WI38 (cell line): ENCODE results near the gene STXBP5.

Source experiments
- H3K4me3 ChIP-seq: 2 replicates; pipeline ENCODE4 v1.5.1; 2011; ENCODE audit warnings: low read depth, mild to moderate bottlenecking, control low read depth, low read length
- TF ChIP-seq, protein P1 (sequence below): IDR thresholded peaks from 2 replicates; pipeline ENCODE4 v1.5.1; 2012; ENCODE audit warnings: low read depth, mild to moderate bottlenecking, control low read depth, low read length

STXBP5 gene

DNA sequence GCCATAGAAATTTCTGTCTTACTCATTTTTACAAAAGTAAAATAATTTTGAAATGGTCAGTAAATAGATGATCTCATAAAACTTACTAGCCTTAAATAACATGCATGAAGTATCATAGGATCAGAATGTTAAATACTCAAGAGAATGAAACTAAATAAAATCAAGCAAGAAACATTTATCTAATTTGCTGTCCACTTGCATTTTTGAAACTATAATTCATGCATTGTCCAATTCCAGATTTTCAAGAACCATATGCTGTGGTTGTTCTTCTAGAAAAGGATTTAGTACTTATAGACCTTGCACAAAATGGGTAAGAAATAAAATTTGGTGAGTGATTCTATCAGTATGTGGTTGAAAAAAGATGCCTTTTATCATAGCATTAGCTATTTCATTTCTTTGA is 107.0 kb downstream of the STXBP5 start:
- H3K4me3 ChIP-seq = no peak overlapping the region
- TF ChIP-seq, protein P1, sequence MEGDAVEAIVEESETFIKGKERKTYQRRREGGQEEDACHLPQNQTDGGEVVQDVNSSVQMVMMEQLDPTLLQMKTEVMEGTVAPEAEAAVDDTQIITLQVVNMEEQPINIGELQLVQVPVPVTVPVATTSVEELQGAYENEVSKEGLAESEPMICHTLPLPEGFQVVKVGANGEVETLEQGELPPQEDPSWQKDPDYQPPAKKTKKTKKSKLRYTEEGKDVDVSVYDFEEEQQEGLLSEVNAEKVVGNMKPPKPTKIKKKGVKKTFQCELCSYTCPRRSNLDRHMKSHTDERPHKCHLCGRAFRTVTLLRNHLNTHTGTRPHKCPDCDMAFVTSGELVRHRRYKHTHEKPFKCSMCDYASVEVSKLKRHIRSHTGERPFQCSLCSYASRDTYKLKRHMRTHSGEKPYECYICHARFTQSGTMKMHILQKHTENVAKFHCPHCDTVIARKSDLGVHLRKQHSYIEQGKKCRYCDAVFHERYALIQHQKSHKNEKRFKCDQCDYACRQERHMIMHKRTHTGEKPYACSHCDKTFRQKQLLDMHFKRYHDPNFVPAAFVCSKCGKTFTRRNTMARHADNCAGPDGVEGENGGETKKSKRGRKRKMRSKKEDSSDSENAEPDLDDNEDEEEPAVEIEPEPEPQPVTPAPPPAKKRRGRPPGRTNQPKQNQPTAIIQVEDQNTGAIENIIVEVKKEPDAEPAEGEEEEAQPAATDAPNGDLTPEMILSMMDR = no peak

DNA sequence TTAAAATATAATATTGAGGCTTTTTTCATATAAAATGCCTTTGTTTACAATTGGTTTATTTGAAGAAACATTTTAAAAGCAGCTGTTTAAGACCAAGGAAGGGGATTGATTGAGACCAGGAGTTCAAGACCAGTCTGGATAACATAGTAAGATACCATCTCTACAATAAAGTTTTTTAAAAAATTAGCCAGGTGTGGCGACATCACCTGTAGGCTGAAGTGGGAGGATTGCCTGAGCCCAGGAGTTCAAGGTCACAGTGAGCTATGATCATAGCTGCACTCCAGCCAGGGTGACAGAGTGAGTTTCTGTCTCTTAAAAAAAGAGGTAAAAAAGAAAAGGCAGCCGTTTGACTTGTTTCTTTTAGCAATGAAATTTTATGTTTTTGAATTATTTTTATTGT is 117.0 kb downstream of the STXBP5 start:
- TF ChIP-seq, protein P1 = no peak
- H3K4me3 ChIP-seq = no peak overlapping the region

DNA sequence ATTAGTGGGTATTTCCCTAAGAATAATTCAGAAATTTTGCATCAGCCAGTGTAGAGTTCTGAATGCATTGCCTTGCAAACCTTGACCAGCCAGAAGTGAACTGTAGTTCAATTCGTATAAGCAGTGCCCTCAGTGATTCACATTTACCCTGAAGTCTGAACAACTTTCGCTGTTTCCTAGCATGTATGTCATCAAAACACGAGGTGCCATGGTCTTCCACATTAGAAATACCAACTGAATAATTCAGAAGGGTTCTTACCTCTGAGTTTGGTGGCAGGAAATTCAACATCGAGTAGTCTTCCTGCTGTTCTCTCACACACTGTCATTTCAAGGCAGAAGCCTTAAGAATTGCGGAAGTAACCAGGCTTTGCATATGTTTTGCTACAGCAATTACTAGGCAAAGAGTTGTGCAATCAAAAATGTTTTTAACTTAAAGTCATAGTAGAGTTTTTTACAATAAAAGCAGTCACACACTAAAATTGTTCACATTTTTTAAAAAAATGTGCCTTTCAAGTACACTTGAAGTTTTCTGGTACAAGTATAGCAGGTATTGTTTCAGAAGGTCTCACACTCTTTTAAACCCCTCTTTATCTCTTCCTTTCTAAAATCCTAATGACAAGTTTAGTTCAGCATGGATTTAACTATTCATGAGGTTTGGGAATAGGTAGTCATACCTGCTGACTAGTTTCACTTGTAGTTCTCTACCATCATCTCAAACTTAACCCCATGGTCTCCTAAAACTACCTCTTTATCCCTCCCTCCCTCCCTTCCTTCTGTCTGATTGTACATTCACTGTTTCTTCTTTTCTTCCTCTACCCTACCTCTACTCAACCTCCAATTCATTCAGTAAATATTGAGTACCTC is 118.3 kb downstream of the STXBP5 start:
- H3K4me3 ChIP-seq = no peak overlapping the region
- TF ChIP-seq, protein P1 = no peak

DNA sequence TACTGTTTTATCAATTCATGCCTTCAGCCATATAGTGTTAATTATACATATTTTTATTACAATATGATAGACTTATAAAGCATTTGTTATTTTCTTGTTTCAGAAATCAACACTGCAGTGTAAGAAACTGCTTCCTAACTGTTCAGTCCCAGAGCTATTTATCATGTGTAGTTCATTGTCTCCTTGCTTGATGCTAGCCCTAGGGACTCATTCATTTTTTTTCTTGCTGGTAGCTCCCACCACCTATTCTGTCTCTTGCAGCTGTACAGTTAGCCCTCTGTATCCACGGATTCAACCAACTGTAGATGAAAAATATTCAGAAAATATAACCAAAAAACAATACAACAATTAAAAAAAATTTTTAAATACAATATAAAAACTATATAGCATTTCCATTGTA is 121.3 kb downstream of the STXBP5 start:
- TF ChIP-seq, protein P1 = no peak
- no peak overlapping the region for H3K4me3 ChIP-seq

DNA sequence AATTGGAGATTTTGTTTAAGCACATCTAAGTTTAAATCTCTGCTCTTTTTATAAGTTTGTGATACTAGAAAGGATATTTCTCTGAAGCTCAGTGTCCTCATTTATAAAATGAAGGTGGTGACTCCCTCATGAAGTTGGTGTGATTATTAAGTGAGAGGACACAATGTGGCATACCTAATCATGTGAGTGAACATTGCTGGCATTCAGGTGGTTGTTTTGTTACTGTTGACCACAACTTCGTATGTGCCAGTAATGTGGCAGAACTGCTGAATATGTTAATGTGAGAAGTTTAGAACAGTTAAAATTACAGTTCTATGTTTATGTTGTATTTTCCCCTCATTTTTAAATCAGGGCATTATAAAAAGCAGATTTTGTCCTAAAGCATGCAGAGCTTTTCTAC is 127.2 kb downstream of the STXBP5 start:
- no peak overlapping the region for H3K4me3 ChIP-seq
- TF ChIP-seq, protein P1 = no peak

DNA sequence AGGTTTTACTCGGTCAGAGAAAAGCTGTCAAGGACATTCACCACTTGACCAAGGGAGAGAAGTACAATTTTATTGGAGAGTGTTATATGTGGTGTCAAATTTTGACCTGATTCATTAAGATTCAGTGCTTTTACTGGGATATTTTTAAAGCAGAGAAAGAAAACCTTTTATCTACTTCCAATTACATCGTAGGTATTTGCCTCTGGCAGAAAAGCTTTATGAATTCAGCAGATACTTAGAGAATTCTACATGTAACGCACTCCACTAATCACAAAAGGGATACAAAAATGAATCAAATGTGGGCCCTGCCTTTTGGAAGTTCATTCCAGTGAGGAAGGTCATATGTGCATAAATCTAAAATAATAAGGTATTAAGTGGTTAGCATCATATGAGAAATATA is 133.7 kb downstream of the STXBP5 start:
- TF ChIP-seq, protein P1 = no peak
- no peak overlapping the region for H3K4me3 ChIP-seq

DNA sequence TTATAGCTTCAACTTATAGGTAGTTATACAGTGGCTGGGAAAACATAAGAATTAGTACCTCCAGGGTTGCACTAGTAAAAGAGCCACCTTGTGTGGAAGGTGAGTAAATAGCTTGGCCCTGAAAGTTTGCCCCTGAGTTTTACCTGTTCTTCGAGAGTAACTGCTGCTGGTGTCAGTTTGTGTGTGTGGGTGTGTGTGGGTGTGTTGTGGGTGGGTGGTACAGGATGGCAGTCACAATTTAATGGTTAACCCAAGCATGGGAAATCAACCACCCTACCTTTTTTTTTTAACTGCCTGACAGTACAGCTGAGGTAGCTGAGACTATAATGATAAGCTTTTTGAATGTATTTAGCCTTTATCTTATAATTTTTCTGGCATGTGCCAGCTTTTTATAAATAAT is 137.3 kb downstream of the STXBP5 start:
- H3K4me3 ChIP-seq = no peak overlapping the region
- TF ChIP-seq, protein P1 = no peak
